PC-9 (cell line): Measurements from ENCODE around the gene PKNOX2. TPM values are rescaled to one million over a fixed set of nuclear protein-coding genes. Genes with fewer than 3 reads are reported as not detected.
A peak's percentile ranks its signal among the peaks of the same experiment; 100 is the strongest.

ENCODE experiments used
- BruUV-seq: library from RNA; stranded (reverse); fragments of 400-500 nt; replicated peaks from 2 replicates; lab custom pipeline; 2021; lab: Mats Ljungman, UMichigan
- CTCF ChIA-PET: fragments of 300-600 bp; sonication (Branson Sonifier 250); formaldehyde crosslinking; loops from one replicate; lab custom pipeline; 2022; ENCODE audit warnings: antibody characterized with exemption; lab: Charles Lee
- POLR2A ChIA-PET: fragments of 300-600 bp; sonication (Branson Sonifier 250); formaldehyde crosslinking; loops from one replicate; lab custom pipeline; 2022; ENCODE audit warnings: antibody characterized with exemption; ENCODE audit not compliant: unreplicated experiment; lab: Charles Lee
- DNase-seq, 2 experiments: peaks; one replicate each; pipeline versions ENCODE4 v3.0.0 to v3.0.0-alpha.2; 2015 to 2022; ENCODE audit warnings: mixed read lengths in 1 of 2
- H2AFZ ChIP-seq: fragments of 200-600 bp; sonication (generic); 2 replicates; pipeline ENCODE4 v1.8.1; 2017; ENCODE audit warnings: antibody characterized with exemption
- H3F3A ChIP-seq: fragments of 200-600 bp; sonication (generic); 2 replicates; pipeline ENCODE4 v1.8.1; 2017; ENCODE audit warnings: antibody characterized with exemption, mild to moderate bottlenecking, low read depth; ENCODE audit not compliant: insufficient read depth
- H3K27ac ChIP-seq: fragments of 200-600 bp; sonication (generic); 2 replicates; pipeline ENCODE4 v1.6.1; 2016; ENCODE audit warnings: mixed run types
- H3K27me3 ChIP-seq: fragments of 200-600 bp; sonication (generic); 2 replicates; pipeline ENCODE4 v1.6.1; 2016; ENCODE audit warnings: low read depth, mixed run types; ENCODE audit not compliant: insufficient read depth
- H3K36me3 ChIP-seq: fragments of 200-600 bp; sonication (generic); 2 replicates; pipeline ENCODE4 v1.6.1; 2016; ENCODE audit warnings: low read depth, mixed run types
- H3K4me1 ChIP-seq: fragments of 200-600 bp; sonication (generic); replicated peaks from 2 replicates; pipeline ENCODE4 v1.6.1; 2016; ENCODE audit warnings: mixed run types; ENCODE audit not compliant: insufficient read depth
- H3K4me2 ChIP-seq: fragments of 200-600 bp; sonication (generic); 2 replicates; pipeline ENCODE4 v1.6.1; 2017; ENCODE audit warnings: mixed run types
- H3K4me3 ChIP-seq: fragments of 200-600 bp; sonication (generic); 2 replicates; pipeline ENCODE4 v1.6.1; 2016; ENCODE audit warnings: mixed run types
- H3K79me2 ChIP-seq: fragments of 200-600 bp; sonication (generic); 2 replicates; pipeline ENCODE4 v1.6.1; 2017; ENCODE audit warnings: low read depth, mixed run types
- H3K9me2 ChIP-seq: fragments of 200-600 bp; sonication (generic); 2 replicates; pipeline ENCODE4 v1.8.1; 2017; ENCODE audit warnings: mild to moderate bottlenecking; ENCODE audit not compliant: insufficient read depth
- H3K9me3 ChIP-seq: fragments of 200-600 bp; sonication (generic); 2 replicates; pipeline ENCODE4 v1.8.1; 2016; ENCODE audit warnings: low read depth; ENCODE audit not compliant: insufficient read depth
- H4K20me1 ChIP-seq: fragments of 200-600 bp; sonication (generic); 2 replicates; pipeline ENCODE4 v1.8.1; 2017; ENCODE audit not compliant: insufficient read depth
- EZH2 ChIP-seq: fragments of 200-600 bp; sonication (generic); IDR thresholded peaks from 2 replicates; pipeline ENCODE4 v1.8.0; 2017; ENCODE audit warnings: antibody characterized with exemption, low read depth
- intact Hi-C: fragments of 100-400 bp; cut with micrococcal nuclease; formaldehyde crosslinking; loops from one replicate; pipeline ENCODE4 v1.10.0; 2022; ENCODE audit not compliant: unreplicated experiment
- total RNA-seq: library from RNA; stranded (reverse); gene quantifications from 2 replicates; pipeline ENCODE4 v1.2.3, GENCODE V29; 2021
- TF ChIP-seq, protein P1 (sequence below): fragments of 200-600 bp; sonication (generic); conservative IDR thresholded peaks from 2 replicates; pipeline ENCODE4 v1.6.1; 2017; ENCODE audit warnings: mixed run types, antibody characterized with exemption, mild to moderate bottlenecking, moderate library complexity

PKNOX2 gene
- total RNA-seq, 1 experiment from 2014 or later = not detected

DNA sequence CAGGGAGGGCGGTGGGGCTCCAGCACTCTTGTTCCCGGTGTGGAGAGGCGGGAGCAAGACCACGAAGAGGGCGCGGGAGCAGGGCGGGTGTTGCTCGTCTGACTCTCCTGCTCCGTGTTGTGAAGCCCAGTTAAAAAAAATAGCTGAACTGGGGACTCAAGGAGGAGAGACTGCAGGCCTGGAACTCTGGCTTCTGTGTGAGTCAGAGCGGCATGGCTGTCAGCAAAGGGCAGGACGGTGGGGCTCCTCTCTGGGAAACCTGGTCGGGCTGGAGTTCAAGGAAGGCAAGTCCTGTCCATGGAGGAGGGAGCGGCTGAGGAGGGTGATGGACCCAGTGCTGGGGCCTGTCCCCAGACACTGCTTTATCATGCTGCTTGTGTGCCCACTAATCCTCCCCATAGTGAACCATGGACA lies 179.2 kb downstream of the PKNOX2 start:
- ChIA-PET POLR2A (no interaction called here), CTCF (no interaction called here)
- Histone ChIP-seq H3K79me2 (no peaks in the 10 kb centered on the region), H3K36me3 (no peaks in the 10 kb centered on the region), H3K4me2 (no peak overlapping the region), H4K20me1 (no peaks in the 10 kb centered on the region), H3K4me3 (no peak overlapping the region), H3K9me3 (no peaks in the 10 kb centered on the region), H3K4me1 (no peaks in the 10 kb centered on the region), H3K27me3 (peaks cover 7% of the 10 kb centered on the region; the same call in 1 of the 2 replicates), H2AFZ (no peak overlapping the region), H3K27ac (no peak overlapping the region), H3K9me2 (no peaks in the 10 kb centered on the region), H3F3A (no peaks in the 10 kb centered on the region)
- intact Hi-C loops = loop anchor here (10.0 kb wide), 1 partner anchor 179 kb away; the partner anchor contains the start of gene PKNOX2
- DNase-seq = no peak
- BruUV-seq = no TSS peak
- TF ChIP-seq EZH2 = no peak
- TF ChIP-seq, protein P1, sequence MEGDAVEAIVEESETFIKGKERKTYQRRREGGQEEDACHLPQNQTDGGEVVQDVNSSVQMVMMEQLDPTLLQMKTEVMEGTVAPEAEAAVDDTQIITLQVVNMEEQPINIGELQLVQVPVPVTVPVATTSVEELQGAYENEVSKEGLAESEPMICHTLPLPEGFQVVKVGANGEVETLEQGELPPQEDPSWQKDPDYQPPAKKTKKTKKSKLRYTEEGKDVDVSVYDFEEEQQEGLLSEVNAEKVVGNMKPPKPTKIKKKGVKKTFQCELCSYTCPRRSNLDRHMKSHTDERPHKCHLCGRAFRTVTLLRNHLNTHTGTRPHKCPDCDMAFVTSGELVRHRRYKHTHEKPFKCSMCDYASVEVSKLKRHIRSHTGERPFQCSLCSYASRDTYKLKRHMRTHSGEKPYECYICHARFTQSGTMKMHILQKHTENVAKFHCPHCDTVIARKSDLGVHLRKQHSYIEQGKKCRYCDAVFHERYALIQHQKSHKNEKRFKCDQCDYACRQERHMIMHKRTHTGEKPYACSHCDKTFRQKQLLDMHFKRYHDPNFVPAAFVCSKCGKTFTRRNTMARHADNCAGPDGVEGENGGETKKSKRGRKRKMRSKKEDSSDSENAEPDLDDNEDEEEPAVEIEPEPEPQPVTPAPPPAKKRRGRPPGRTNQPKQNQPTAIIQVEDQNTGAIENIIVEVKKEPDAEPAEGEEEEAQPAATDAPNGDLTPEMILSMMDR = no peak

DNA sequence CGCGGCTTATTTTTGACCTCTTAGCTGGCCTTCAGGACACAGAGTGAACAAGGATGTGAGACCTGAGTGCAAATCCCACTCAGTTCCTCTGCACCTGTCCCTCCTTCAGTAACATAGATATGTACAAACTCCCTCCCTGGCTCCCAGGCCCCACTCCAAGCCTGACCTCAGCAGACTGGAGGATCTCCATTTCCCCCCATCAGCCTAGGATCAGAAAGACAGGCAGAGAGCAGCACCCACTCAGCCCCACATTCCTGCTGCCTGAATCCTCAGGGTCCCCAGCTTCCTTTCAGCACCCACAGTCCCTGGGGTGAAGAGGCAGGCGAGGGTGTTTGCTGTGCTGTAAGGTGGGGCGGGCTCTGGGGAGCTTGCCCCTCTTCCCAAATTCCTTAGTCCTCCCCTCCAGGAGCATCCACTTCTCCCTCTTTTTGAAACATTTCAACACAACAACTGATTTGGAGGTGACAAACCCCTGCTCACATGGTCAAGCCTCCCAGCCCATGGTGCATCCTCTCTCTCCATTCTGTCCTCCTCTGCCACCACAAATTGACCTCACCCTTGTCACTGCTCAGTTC lies 180.4 kb downstream of the PKNOX2 start:
- no peak for TF ChIP-seq EZH2
- TF ChIP-seq, protein P1 = no peak
- Histone ChIP-seq H2AFZ (no peak overlapping the region), H3K27me3 (peaks cover 4% of the 10 kb centered on the region; the same call in 1 of the 2 replicates), H3K27ac (no peak overlapping the region), H3K79me2 (no peaks in the 10 kb centered on the region), H3K4me3 (no peak overlapping the region), H3K4me1 (no peaks in the 10 kb centered on the region), H3F3A (no peaks in the 10 kb centered on the region), H3K9me2 (no peaks in the 10 kb centered on the region), H3K4me2 (no peak overlapping the region), H3K9me3 (no peaks in the 10 kb centered on the region), H4K20me1 (no peaks in the 10 kb centered on the region; the same call in 1 of the 2 replicates), H3K36me3 (no peaks in the 10 kb centered on the region)
- POLR2A ChIA-PET = no interaction called here
- no peak for DNase-seq
- intact Hi-C loops = loop anchor here (1.0 to 10.0 kb wide), 3 partner anchors 180 to 508 kb away; partner anchors contain the start of gene PKNOX2
- no TSS peak for BruUV-seq
- CTCF ChIA-PET = no interaction called here

DNA sequence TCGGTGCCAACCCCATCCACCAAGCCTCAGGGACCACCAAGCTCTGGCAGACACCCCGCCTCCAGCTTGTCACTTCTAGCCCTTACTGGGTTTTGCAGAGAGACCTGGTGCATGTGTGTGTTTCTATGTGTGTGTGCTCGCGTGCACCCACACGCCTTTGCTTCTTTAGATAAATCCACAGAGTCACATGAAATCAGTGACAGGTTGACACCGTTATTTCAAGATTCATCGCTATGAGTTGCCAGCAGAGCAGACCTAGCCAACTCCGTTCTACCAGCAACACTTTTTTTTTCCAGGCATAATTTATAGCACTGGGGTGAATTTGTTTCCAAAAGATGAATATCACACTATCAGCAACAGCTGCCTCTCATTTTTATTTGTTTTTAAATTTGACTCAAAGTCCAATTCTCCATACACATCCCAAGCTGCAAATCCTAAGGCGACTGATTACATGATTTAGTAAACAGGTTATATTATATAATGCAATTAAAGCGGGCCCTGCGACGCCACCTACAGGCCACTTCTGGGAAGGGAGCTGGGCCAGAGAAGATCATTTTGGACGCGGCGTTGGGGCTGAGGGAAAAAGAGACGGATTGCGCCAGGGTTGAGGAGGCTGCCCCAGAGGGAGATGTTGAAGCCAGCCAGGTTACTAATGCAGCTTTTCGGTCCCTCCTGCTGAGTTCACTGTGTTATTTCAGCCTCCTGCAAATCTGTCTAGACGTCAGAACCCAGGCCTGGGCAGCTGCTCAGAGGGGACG lies 181.0 kb downstream of the PKNOX2 start:
- no peak overlapping the region for H3K4me3 ChIP-seq
- H3K9me3 ChIP-seq = no peaks in the 10 kb centered on the region
- no peaks in the 10 kb centered on the region for H3K27me3 ChIP-seq
- H3K36me3 ChIP-seq = no peaks in the 10 kb centered on the region
- no peak for TF ChIP-seq EZH2
- TF ChIP-seq, protein P1 = peak; percentile 87
- DNase-seq = peak; percentile 44 to 45
- H3K9me2 ChIP-seq = no peaks in the 10 kb centered on the region
- no peak overlapping the region for H3K27ac ChIP-seq
- intact Hi-C loops = loop anchor here (1.0 to 10.0 kb wide), 3 partner anchors 181 to 508 kb away; partner anchors contain the start of gene PKNOX2
- no peaks in the 10 kb centered on the region for H3K4me1 ChIP-seq
- no TSS peak for BruUV-seq
- POLR2A ChIA-PET = no interaction called here
- H3K79me2 ChIP-seq = no peaks in the 10 kb centered on the region
- H3F3A ChIP-seq = no peaks in the 10 kb centered on the region
- H4K20me1 ChIP-seq = no peaks in the 10 kb centered on the region; the same call in 1 of the 2 replicates
- CTCF ChIA-PET = interaction anchor here (0.6 kb wide), 1 partner anchor 503 kb away, joined by 7 read pairs; no protein-coding TSS in a partner anchor
- no peak overlapping the region for H3K4me2 ChIP-seq
- H2AFZ ChIP-seq = no peak overlapping the region
